Stomach (tissue), 9 donors: Measurements from ENCODE around the gene FCN1. TPM values are rescaled to one million over a fixed set of nuclear protein-coding genes. Genes with fewer than 3 reads are reported as not detected.

Source experiments
- DNase-seq, 2 donors: peaks; one replicate each; pipeline versions ENCODE4 v3.0.0 to v3.0.0-alpha.2; 2013 to 2019
- H3K27ac ChIP-seq, 5 donors: fragments of 200-600 bp in 4 of 5; sonication (generic) in 4 of 5; one replicate each; pipeline ENCODE4 v1.5.1; 2013 to 2019; ENCODE audit warnings: mild to moderate bottlenecking in 1 of 5, moderate library complexity in 1 of 5
- H3K27me3 ChIP-seq, 3 donors: fragments of 200-600 bp; sonication (generic); one replicate each; pipeline ENCODE4 v1.5.1; 2017 to 2019; ENCODE audit warnings: mixed run types in 1 of 3
- H3K36me3 ChIP-seq, 4 donors: fragments of 200-600 bp; sonication (generic); 1 replicate in 3 of 4; 2 replicates in 1 of 4; pipeline ENCODE4 v1.5.1; 2016 to 2019
- H3K4me1 ChIP-seq, 4 donors: fragments of 200-600 bp; sonication (generic); one replicate each; pipeline ENCODE4 v1.5.1; 2016 to 2019
- H3K4me3 ChIP-seq, 4 donors: fragments of 200-600 bp; sonication (generic) in 3 of 4; one replicate each; pipeline ENCODE4 v1.5.1; 2016 to 2019; ENCODE audit warnings: mild to moderate bottlenecking in 1 of 4
- H3K9me3 ChIP-seq, 4 donors: fragments of 200-600 bp; sonication (generic); one replicate each; pipeline ENCODE4 v1.5.1; 2016 to 2019
- EP300 ChIP-seq: sonication (generic); formaldehyde crosslinking; IDR thresholded peaks from one replicate; pipeline ENCODE4 v1.6.1; 2017; ENCODE audit warnings: antibody characterized with exemption
- POLR2A ChIP-seq, 4 donors: fragments of 450-650 bp; IDR thresholded peaks; one replicate each; pipeline ENCODE4 v1.6.1; 2016; ENCODE audit warnings: antibody characterized with exemption in 4 of 4, control low read depth in 2 of 4, mild to moderate bottlenecking in 1 of 4, moderate library complexity in 1 of 4
- POLR2AphosphoS5 ChIP-seq, 3 donors: sonication (generic); formaldehyde crosslinking; IDR thresholded peaks; one replicate each; pipeline ENCODE4 v1.6.1; 2016; ENCODE audit warnings: antibody characterized with exemption in 3 of 3
- WGBS, 5 donors: extraction: QIAGEN DNeasy Blood & Tissue Kit in 3 of 5; methylation state at CpG; one replicate each; pipeline versions ENCODE4 v1.1.5 to v1.1.7; 2013 to 2018; 5-methylcytosine and 5-hydroxymethylcytosine counted together
- intact Hi-C: fragments of 100-400 bp; cut with DNase I; formaldehyde crosslinking; loops from one replicate; pipeline ENCODE4 v1.15.1; 2023; ENCODE audit warnings: low total_unique reads
- polyA plus RNA-seq, 3 donors: library from polyadenylated mRNA; stranded (reverse); fragments of 200-250 nt; gene quantifications; one replicate each; pipeline ENCODE4 v1.2.3, GENCODE V29; 2013
- total RNA-seq, 5 donors: library from RNA; depleted of rRNA; stranded (reverse); fragments of >200 nt; gene quantifications; one replicate each; pipeline versions ENCODE4 v1.1.0 to v1.2.3, GENCODE V29; 2014 to 2016
- TF ChIP-seq, protein P1 (sequence below), 7 experiments: fragments of 450-650 bp in 4 of 7; fragments of 200-600 bp in 3 of 7; sonication (generic) in 3 of 7; IDR thresholded peaks; one replicate each; pipeline ENCODE4 v1.5.1; 2016 to 2019; ENCODE audit warnings: antibody characterized with exemption in 7 of 7, control low read depth in 2 of 7, mild to moderate bottlenecking in 1 of 7
- donor health status: healthy with polysubstance abuse.
- donor health status: Bipolar disorder and iron deficiency.
- donor health status: healthy.

Gene FCN1
- total and polyA plus RNA-seq, 8 donors, result 0.38 to 2.8 (median 1.7) TPM; not detected in 4

DNA sequence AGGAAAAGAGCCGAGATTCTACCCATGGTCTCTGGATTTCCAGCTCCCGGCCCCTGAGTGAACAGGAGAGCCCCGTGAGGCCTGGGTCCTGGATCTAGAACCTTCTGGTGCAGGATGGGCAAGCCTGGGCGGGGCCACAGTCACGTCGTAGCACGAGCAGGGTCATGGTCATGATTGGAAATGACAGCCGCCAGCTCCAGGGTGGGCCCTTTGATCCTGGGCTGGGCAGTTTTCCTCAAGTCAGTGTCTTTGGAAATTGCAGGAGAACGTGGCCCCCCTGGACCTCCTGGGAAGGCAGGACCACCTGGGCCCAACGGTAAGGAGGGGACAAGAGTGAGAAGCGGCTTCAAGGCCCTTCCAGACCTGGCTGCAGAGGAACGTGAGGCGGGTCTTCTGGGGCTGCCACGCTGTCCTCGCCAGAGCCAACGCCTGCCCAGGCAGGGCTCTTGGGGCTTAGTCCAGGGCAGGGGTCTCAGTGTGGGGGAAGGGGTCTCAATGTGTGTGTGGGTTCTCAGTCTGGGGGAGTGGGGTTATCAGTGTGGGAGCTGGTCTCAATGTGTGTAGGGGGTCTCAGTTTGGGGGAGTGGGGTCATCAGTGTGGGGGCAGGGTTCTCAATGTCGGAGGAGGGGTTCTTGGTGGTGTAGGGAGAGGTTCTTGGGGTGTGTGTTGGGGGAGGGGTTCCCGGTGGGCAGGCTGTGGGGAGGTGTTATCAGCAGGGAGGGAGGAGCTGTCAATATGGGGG is 34.5 kb downstream of the FCN1 start:
- Histone ChIP-seq H3K9me3 (no peaks in the 10 kb centered on the region), H3K4me1 (no peaks in the 10 kb centered on the region), H3K27ac (no peak overlapping the region), H3K4me3 (no peak overlapping the region), H3K27me3 (peaks cover 0 to 60% (median 2%) of the 10 kb centered on the region in 3 donors), H3K36me3 (no peaks in the 10 kb centered on the region)
- no peak for DNase-seq
- intact Hi-C loops, result no loop called here
- 75 to 95% (median 86%) methylated on average over 17 to 18 of the region's 18 CpGs for WGBS, 5 donors
- TF ChIP-seq EP300, result no peak
- TF ChIP-seq POLR2AphosphoS5 (IDR thresholded peaks at IDR 0.05), result no peak
- TF ChIP-seq POLR2A (IDR thresholded peaks at IDR 0.05), result no peak
- TF ChIP-seq, protein P1, sequence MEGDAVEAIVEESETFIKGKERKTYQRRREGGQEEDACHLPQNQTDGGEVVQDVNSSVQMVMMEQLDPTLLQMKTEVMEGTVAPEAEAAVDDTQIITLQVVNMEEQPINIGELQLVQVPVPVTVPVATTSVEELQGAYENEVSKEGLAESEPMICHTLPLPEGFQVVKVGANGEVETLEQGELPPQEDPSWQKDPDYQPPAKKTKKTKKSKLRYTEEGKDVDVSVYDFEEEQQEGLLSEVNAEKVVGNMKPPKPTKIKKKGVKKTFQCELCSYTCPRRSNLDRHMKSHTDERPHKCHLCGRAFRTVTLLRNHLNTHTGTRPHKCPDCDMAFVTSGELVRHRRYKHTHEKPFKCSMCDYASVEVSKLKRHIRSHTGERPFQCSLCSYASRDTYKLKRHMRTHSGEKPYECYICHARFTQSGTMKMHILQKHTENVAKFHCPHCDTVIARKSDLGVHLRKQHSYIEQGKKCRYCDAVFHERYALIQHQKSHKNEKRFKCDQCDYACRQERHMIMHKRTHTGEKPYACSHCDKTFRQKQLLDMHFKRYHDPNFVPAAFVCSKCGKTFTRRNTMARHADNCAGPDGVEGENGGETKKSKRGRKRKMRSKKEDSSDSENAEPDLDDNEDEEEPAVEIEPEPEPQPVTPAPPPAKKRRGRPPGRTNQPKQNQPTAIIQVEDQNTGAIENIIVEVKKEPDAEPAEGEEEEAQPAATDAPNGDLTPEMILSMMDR (IDR thresholded peaks at IDR 0.05), result no peak

DNA sequence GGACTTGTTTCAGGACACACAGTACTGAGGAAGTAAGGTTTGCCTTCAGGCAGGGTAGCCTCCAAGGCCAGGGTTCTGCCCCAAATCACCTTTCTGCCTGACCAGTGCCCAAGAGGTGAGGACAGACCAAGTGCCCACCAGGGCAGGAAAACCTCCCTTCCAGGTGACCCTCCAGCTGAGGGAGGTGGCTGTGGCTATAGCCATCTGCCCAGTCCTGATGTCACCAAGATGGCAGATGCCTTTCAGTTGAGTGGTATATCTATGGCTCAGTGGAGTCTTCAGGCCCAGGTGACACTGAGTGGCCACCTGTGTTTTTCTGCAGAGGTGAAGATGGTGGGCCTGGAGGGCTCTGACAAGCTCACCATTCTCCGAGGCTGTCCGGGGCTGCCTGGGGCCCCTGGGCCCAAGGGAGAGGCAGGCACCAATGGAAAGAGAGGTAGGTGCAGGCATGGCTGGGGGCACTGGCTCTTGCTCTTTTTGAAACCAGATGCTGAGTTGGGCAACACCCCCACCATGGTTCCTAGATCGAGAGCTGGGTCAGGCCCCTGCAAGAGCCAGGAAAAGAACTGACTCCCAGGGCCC is 35.4 kb downstream of the FCN1 start:
- H3K4me1 ChIP-seq, result no peaks in the 10 kb centered on the region
- no peaks in the 10 kb centered on the region for H3K36me3 ChIP-seq
- TF ChIP-seq EP300, result no peak
- TF ChIP-seq POLR2A (IDR thresholded peaks at IDR 0.05), result no peak
- TF ChIP-seq, protein P1 (IDR thresholded peaks at IDR 0.05), result no peak
- no peaks in the 10 kb centered on the region for H3K9me3 ChIP-seq
- no peak for DNase-seq
- intact Hi-C loops, result no loop called here
- WGBS, 5 donors, result 65 to 84% (median 81%) methylated on average over 3 of the region's 3 CpGs; no CpG with 5 or more reads in 1 of the 5 donors
- H3K27me3 ChIP-seq, result peaks cover 0 to 51% (median 0%) of the 10 kb centered on the region in 3 donors
- H3K27ac ChIP-seq, result no peak overlapping the region
- no peak overlapping the region for H3K4me3 ChIP-seq

DNA sequence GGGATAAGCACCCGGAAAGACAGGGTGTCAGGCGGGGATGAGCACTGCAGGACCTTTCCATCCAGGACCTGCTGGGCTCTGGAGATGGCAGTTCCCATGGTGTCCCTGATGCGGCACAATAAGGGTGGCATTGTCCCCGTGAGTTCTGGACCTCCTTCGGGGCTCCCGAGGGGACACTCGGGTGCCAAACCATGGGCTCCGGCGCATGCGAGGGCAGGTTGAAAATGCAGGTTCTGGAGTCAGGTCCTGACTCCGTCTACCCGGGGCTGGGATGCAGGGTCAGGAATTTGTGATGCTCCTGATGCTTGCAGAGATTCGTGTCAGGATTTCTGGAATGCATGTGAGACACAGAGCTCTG is 36.4 kb downstream of the FCN1 start:
- Histone ChIP-seq H3K4me1 (no peaks in the 10 kb centered on the region), H3K27ac (no peak overlapping the region), H3K27me3 (peaks cover 0 to 45% (median 0%) of the 10 kb centered on the region in 3 donors), H3K9me3 (no peaks in the 10 kb centered on the region), H3K4me3 (no peak overlapping the region), H3K36me3 (no peaks in the 10 kb centered on the region)
- no peak for DNase-seq
- 81 to 98% (median 90%) methylated on average over 5 to 13 of the region's 13 CpGs for WGBS, 5 donors
- intact Hi-C loops, result no loop called here
- TF ChIP-seq EP300 (no peak), POLR2AphosphoS5 (IDR thresholded peaks at IDR 0.05) (no peak), POLR2A (IDR thresholded peaks at IDR 0.05) (no peak)
- TF ChIP-seq, protein P1 (IDR thresholded peaks at IDR 0.05), result no peak

DNA sequence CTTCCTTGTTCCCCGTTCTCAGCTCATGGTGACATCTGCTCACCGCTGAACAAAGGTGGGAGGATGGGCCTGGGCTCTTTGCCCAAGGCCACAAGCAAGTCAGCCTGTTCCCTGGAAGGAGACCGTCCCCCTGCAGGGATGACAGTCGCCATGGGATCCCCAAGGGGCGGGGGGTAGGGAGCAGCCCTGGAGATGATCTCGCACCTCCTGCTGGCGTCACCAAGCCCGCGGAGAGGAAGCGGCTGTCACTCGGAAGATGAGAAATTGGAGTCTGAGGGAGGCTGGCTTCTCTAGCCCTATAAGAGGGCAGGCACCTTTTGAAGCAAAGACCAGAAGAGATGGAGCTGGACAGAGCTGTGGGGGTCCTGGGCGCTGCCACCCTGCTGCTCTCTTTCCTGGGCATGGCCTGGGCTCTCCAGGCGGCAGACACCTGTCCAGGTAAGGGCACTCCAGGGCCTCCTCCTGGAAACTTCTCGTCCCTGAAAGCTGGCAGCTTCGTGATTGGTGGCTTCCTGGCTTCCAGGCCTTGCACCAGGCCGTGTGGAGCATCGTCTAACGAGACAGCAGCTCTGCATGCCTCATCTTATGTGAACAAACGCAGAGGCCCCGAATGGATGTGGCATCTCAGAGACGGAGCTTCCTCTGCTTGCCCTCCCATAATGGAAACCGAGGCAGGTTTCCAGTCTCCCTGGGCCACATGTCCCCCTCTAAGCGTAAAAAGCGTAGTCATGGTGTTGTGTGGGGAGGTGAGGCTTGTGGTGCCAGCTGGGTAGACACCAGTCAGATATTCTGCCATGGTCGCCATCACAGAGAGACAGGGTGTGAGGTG is 37.0 kb downstream of the FCN1 start, which contains the start of gene FCN2:
TSS of gene FCN2 (plus strand) at position 327 of the 829 bp plus-strand sequence. CDS start at position 339, 12 bp downstream.
- no peak within 1 kb of the TSS for H3K27ac ChIP-seq
- H3K36me3 ChIP-seq, result no peaks in the 10 kb centered on the region
- 69 to 86% (median 78%) methylated on average over 23 to 25 of the region's 25 CpGs for WGBS, 5 donors
- peaks cover 0 to 39% (median 0%) of the 10 kb centered on the region in 3 donors for H3K27me3 ChIP-seq
- no peak for DNase-seq
- no peak within 1 kb of the TSS for H3K4me3 ChIP-seq
- intact Hi-C loops, result no loop called here
- H3K9me3 ChIP-seq, result no peaks in the 10 kb centered on the region
- no peaks in the 10 kb centered on the region for H3K4me1 ChIP-seq
- TF ChIP-seq POLR2A (IDR thresholded peaks at IDR 0.05) (no peak), POLR2AphosphoS5 (IDR thresholded peaks at IDR 0.05) (no peak), EP300 (no peak)
- TF ChIP-seq, protein P1 (IDR thresholded peaks at IDR 0.05), result no peak
